Breast epithelium (tissue), 3 donors: ENCODE measurements around the gene TMCC3.

Experiments used
- CTCF ChIP-seq, 3 donors: fragments of 450-650 bp; IDR thresholded peaks; one replicate each; pipeline ENCODE4 v1.5.1; 2016 to 2017; ENCODE audit warnings: antibody characterized with exemption in 3 of 3, mild to moderate bottlenecking in 3 of 3, moderate library complexity in 3 of 3
- POLR2A ChIP-seq: fragments of 450-650 bp; IDR thresholded peaks from one replicate; pipeline ENCODE4 v1.6.1; 2016; ENCODE audit warnings: antibody characterized with exemption, mild to moderate bottlenecking, moderate library complexity
- POLR2AphosphoS5 ChIP-seq, 3 donors: sonication (generic); formaldehyde crosslinking; IDR thresholded peaks; one replicate each; pipeline ENCODE4 v1.6.1; 2017; ENCODE audit warnings: antibody characterized with exemption in 3 of 3

DNA sequence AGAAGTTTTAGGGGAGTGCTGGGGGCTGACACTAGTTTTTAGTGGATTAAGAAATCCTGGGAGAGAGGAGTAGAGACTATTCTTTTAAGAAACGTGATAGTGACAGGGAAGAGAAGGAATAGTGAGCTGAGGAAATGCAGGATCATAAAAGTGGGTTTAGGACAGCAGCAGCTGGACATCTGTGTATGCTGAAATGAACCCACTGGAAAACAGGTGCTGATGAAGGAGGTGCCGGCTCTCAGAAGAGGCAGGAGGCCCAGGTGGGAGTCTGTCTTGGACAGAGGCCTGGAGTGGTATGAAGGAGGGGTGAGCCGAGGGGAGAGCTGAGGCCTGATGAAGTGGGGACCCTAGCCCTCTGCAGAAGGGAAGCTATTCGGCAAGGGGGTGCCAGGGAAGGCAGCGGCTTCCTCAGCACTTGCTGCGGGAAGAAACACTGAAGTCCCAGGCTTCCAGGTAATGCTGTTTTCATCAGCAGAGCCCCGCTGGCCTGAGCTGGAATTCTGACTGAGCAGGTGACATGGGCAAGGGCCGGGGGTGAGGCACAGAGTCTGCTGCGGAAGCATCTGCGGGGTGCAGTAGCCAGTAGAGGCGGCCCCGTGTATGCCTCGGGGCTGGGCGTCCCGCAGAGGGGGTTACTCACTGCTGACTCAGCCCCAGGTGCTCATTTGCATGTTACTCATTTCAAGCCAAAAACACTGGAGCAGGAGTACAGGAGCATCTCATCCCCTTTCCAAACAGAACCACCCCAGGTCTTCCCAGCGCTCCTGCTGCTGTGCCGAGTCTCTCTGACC, 89.7 kb downstream of the TMCC3 start:
- no peak for TF ChIP-seq CTCF (IDR thresholded peaks at IDR 0.05)
- TF ChIP-seq POLR2AphosphoS5 (IDR thresholded peaks at IDR 0.05): no peak
- TF ChIP-seq POLR2A: no peak
